GM21825 (cell line): ENCODE data around the gene ARHGAP31.
"Not testable (repeated sequence)": the region's sequence is repeated elsewhere in the genome, so short reads cannot be mapped to it uniquely, and the experiment has no call there.

Source experiments
- ATAC-seq: cut with Tn5 transposase; IDR thresholded peaks from one replicate; pipeline ENCODE4 v1.9.1; 2021; ENCODE audit warnings: mild to moderate bottlenecking, moderate library complexity; ENCODE audit not compliant: unreplicated experiment

ARHGAP31 gene

GRCh38 chr3:119294696-119295671 is 801 bp downstream of the ARHGAP31 start:
- peak; percentile 31 for ATAC-seq

GRCh38 chr3:119295816-119296726 is 1.9 kb downstream of the ARHGAP31 start:
- no peak for ATAC-seq

GRCh38 chr3:119296727-119297122 is 2.5 kb downstream of the ARHGAP31 start:
- ATAC-seq, result no peak

GRCh38 chr3:119297169-119297568 is 3.0 kb downstream of the ARHGAP31 start:
- ATAC-seq, result no peak

GRCh38 chr3:119298565-119298941 is 4.4 kb downstream of the ARHGAP31 start:
- no peak for ATAC-seq

GRCh38 chr3:119300991-119301391 is 6.8 kb downstream of the ARHGAP31 start:
- no peak for ATAC-seq

GRCh38 chr3:119301662-119302061 is 7.5 kb downstream of the ARHGAP31 start:
- ATAC-seq, result no peak

GRCh38 chr3:119302697-119303551 is 8.7 kb downstream of the ARHGAP31 start:
- ATAC-seq, result peak; percentile 68

- no peak for ATAC-seq
Measured at GRCh38 chr3:119304201-119304713, 10.1 kb downstream of the ARHGAP31 start.

GRCh38 chr3:119305286-119305685 is 11.1 kb downstream of the ARHGAP31 start:
- ATAC-seq, result no peak

GRCh38 chr3:119306378-119306777 is 12.2 kb downstream of the ARHGAP31 start:
- not testable (repeated sequence) for ATAC-seq

GRCh38 chr3:119308355-119308754 is 14.2 kb downstream of the ARHGAP31 start:
- no peak for ATAC-seq

GRCh38 chr3:119309591-119309990 is 15.4 kb downstream of the ARHGAP31 start:
- no peak for ATAC-seq

- ATAC-seq, result no peak
Measured at GRCh38 chr3:119310071-119310470, 15.9 kb downstream of the ARHGAP31 start.

- ATAC-seq, result no peak
Measured at GRCh38 chr3:119311081-119311925, 17.1 kb downstream of the ARHGAP31 start.

GRCh38 chr3:119313461-119313860 is 19.3 kb downstream of the ARHGAP31 start:
- ATAC-seq, result no peak

GRCh38 chr3:119314821-119315220 is 20.6 kb downstream of the ARHGAP31 start:
- no peak for ATAC-seq

- no peak for ATAC-seq
Measured at GRCh38 chr3:119315600-119316312, 21.6 kb downstream of the ARHGAP31 start.

- no peak for ATAC-seq
Measured at GRCh38 chr3:119316313-119316670, 22.1 kb downstream of the ARHGAP31 start.
